Transverse colon (tissue), 4 donors: ENCODE data around the gene MIA. TPM values are rescaled to one million over a fixed set of nuclear protein-coding genes. Genes with fewer than 3 reads are reported as not detected.
"Not testable (repeated sequence)": the region's sequence is repeated elsewhere in the genome, so short reads cannot be mapped to it uniquely, and the experiment has no call there.

Experiments
- DNase-seq: peaks from one replicate; pipeline ENCODE4 v3.0.0-alpha.2; 2019
- H3K27ac ChIP-seq, 4 donors: fragments of 200-600 bp; sonication (generic); 2 replicates each; pipeline ENCODE4 v1.5.1; 2016 to 2018; ENCODE audit warnings: inconsistent platforms in 4 of 4
- H3K27me3 ChIP-seq: fragments of 200-600 bp; sonication (generic); 2 replicates; pipeline ENCODE4 v1.5.1; 2017; ENCODE audit warnings: inconsistent platforms
- H3K36me3 ChIP-seq, 4 donors: fragments of 200-600 bp; sonication (generic); 2 replicates each; pipeline ENCODE4 v1.5.1; 2017 to 2019; ENCODE audit warnings: inconsistent platforms in 4 of 4
- H3K4me1 ChIP-seq, 4 donors: fragments of 200-600 bp; sonication (generic); 2 replicates each; pipeline ENCODE4 v1.5.1; 2017 to 2020; ENCODE audit warnings: inconsistent platforms in 4 of 4
- H3K4me3 ChIP-seq, 4 donors: fragments of 200-600 bp; sonication (generic); 1 replicate in 1 of 4; 2 replicates in 3 of 4; pipeline versions ENCODE4 v1.5.1 to v1.6.1; 2017 to 2019; ENCODE audit warnings: inconsistent platforms in 4 of 4
- H3K9me3 ChIP-seq, 2 donors: fragments of 200-600 bp; sonication (generic); 2 replicates each; pipeline ENCODE4 v1.5.1; 2017 to 2019; ENCODE audit warnings: inconsistent platforms in 2 of 2
- EP300 ChIP-seq: sonication (generic); formaldehyde crosslinking; IDR thresholded peaks from one replicate; pipeline ENCODE4 v1.6.1; 2017; ENCODE audit warnings: antibody characterized with exemption, low read depth
- POLR2A ChIP-seq: fragments of 450-650 bp; IDR thresholded peaks from one replicate; pipeline ENCODE4 v1.6.1; 2016; ENCODE audit warnings: antibody characterized with exemption, mild to moderate bottlenecking, moderate library complexity
- POLR2AphosphoS5 ChIP-seq, 3 donors: sonication (generic); formaldehyde crosslinking; IDR thresholded peaks; one replicate each; pipeline ENCODE4 v1.6.1; 2016; ENCODE audit warnings: antibody characterized with exemption in 3 of 3
- WGBS, 2 donors: methylation state at CpG; one replicate each; pipeline ENCODE4 v1.1.5; 2018; ENCODE audit warnings: low coverage in 1 of 2; 5-methylcytosine and 5-hydroxymethylcytosine counted together
- in situ Hi-C, 4 donors: fragments of 200-750 bp; cut with MboI; loops; one replicate each; pipeline versions ENCODE4 v1.15.0 to v1.15.1; 2017; ENCODE audit warnings: low sequenced_read_pairs in 3 of 4, low pct_ligation_motif_present in 1 of 4, low pct_unique_long_range_greater_than_20kb in 1 of 4
- intact Hi-C: fragments of 100-400 bp; cut with DNase I; formaldehyde crosslinking; loops from one replicate; pipeline ENCODE4 v1.15.1; 2023; ENCODE audit warnings: low total_unique reads
- total RNA-seq, 4 donors: library from RNA; depleted of rRNA; stranded (reverse); fragments of >200 nt; gene quantifications; one replicate each; pipeline ENCODE4 v1.1.0, GENCODE V29; 2016
- TF ChIP-seq, protein P1 (sequence below), 5 experiments: fragments of 200-600 bp in 3 of 5; fragments of 450-650 bp in 2 of 5; sonication (generic) in 3 of 5; IDR thresholded peaks; 1 replicate in 2 of 5; 2 replicates in 3 of 5; pipeline ENCODE4 v1.5.1; 2016 to 2017; ENCODE audit warnings: antibody characterized with exemption in 5 of 5, inconsistent platforms in 3 of 5, mild to moderate bottlenecking in 2 of 5, moderate library complexity in 1 of 5

Gene MIA
- 10 to 100 TPM in 1 of 4 donors, 1 to 10 TPM in 1, not detected in 2; 5.7 to 23.3 TPM for total RNA-seq

GRCh38 chr19:40774916-40775631, at the start of gene MIA:
Gene MIA (plus strand): TSS chr19:40775521. CDS start chr19:40775543, 22 bp downstream.
- DNase-seq: no peak
- 77% methylated on average over 9 of the region's 9 CpGs; no CpG with 5 or more reads in 1 of the 2 donors for WGBS, 2 donors
- H3K4me3 ChIP-seq: no peak within 1 kb of the TSS
- intact Hi-C loops: no loop called here
- peaks cover 13 to 22% (median 15%) of the 10 kb centered on the region in 4 donors for H3K4me1 ChIP-seq
- no peaks in the 10 kb centered on the region for H3K27me3 ChIP-seq
- TF ChIP-seq, protein P1, sequence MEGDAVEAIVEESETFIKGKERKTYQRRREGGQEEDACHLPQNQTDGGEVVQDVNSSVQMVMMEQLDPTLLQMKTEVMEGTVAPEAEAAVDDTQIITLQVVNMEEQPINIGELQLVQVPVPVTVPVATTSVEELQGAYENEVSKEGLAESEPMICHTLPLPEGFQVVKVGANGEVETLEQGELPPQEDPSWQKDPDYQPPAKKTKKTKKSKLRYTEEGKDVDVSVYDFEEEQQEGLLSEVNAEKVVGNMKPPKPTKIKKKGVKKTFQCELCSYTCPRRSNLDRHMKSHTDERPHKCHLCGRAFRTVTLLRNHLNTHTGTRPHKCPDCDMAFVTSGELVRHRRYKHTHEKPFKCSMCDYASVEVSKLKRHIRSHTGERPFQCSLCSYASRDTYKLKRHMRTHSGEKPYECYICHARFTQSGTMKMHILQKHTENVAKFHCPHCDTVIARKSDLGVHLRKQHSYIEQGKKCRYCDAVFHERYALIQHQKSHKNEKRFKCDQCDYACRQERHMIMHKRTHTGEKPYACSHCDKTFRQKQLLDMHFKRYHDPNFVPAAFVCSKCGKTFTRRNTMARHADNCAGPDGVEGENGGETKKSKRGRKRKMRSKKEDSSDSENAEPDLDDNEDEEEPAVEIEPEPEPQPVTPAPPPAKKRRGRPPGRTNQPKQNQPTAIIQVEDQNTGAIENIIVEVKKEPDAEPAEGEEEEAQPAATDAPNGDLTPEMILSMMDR (IDR thresholded peaks at IDR 0.05): no peak
- TF ChIP-seq POLR2AphosphoS5 (IDR thresholded peaks at IDR 0.05): no peak
- TF ChIP-seq POLR2A: no peak
- TF ChIP-seq EP300: no peak
- no peaks in the 10 kb centered on the region for H3K9me3 ChIP-seq
- H3K36me3 ChIP-seq: no peaks in the 10 kb centered on the region
- in situ Hi-C loops: no loop called here
- no peak within 1 kb of the TSS for H3K27ac ChIP-seq

GRCh38 chr19:40726279-40726678, 49.0 kb upstream of the MIA start:
- Histone ChIP-seq H3K36me3 (peaks cover 0 to 59% (median 29%) of the 10 kb centered on the region in 4 donors), H3K4me1 (peaks cover 3 to 16% (median 12%) of the 10 kb centered on the region in 4 donors), H3K27me3 (no peaks in the 10 kb centered on the region), H3K9me3 (no peaks in the 10 kb centered on the region), H3K27ac (no peak overlapping the region), H3K4me3 (no peak overlapping the region)
- no peak for DNase-seq
- TF ChIP-seq POLR2A (no peak), POLR2AphosphoS5 (IDR thresholded peaks at IDR 0.05) (no peak), EP300 (no peak)
- TF ChIP-seq, protein P1 (IDR thresholded peaks at IDR 0.05): no peak
- intact Hi-C loops: no loop called here
- in situ Hi-C loops: no loop called here
- 98 to 100% methylated on average over 1 to 4 of the region's 4 CpGs for WGBS, 2 donors

DNA sequence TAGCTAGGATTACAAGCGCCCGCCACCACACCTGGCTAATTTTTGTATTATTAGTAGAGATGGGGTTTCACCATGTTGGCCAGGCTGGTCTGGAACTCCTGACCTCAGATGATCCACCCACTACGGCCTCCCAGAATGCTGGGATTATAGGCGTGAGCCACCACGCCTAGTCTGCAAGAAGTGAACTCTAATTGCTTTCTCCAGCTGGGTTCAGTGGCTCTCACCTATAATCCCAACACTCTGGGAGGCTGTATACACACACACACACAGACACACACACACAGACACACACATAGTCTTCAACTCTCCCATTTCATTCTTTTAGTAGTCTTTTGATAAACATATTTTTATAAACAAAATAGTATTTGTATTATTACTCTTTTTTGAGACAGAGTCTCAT, 45.3 kb upstream of the MIA start:
- 76 to 80% methylated on average over 1 to 5 of the region's 5 CpGs for WGBS, 2 donors
- H3K9me3 ChIP-seq, DNase-seq, H3K4me1 ChIP-seq, H3K4me3 ChIP-seq, H3K27me3 ChIP-seq, H3K27ac ChIP-seq, in situ Hi-C loops, intact Hi-C loops: not testable (repeated sequence)
- peaks cover 0 to 77% (median 36%) of the 10 kb centered on the region in 4 donors for H3K36me3 ChIP-seq

DNA sequence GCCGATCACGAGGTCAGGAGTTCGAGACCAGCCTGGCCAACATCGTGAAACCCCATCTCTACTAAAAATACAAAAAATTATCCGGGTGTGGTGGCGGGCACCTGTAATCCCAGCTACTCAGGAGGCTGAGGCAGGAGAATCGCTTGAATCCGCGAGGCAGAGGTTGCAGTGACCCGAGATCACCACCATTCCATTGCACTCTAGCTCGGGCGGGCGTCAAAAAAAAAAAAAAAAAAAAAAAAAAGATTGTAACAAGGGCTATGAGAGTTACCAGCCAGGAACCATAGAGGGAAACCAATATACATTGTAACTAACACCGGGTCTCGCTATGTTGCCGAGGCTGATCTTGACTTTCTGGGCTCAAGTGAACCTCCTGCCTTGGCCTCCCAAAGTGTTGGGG, 43.0 kb upstream of the MIA start:
- H3K27me3 ChIP-seq: not testable (repeated sequence)

GRCh38 chr19:40733149-40733548, 42.2 kb upstream of the MIA start:
- peaks cover 0 to 72% (median 30%) of the 10 kb centered on the region in 4 donors for H3K36me3 ChIP-seq
- H3K27me3 ChIP-seq: no peaks in the 10 kb centered on the region
- H3K4me3 ChIP-seq: no peak overlapping the region
- TF ChIP-seq EP300 (no peak), POLR2A (no peak), POLR2AphosphoS5 (IDR thresholded peaks at IDR 0.05) (no peak)
- TF ChIP-seq, protein P1 (IDR thresholded peaks at IDR 0.05): no peak
- H3K27ac ChIP-seq: no peak overlapping the region
- H3K9me3 ChIP-seq: no peaks in the 10 kb centered on the region
- in situ Hi-C loops: no loop called here
- intact Hi-C loops: no loop called here
- H3K4me1 ChIP-seq: peaks cover 0 to 18% (median 5%) of the 10 kb centered on the region in 4 donors
- no peak for DNase-seq
- WGBS, 2 donors: 92% methylated on average over 13 of the region's 13 CpGs; no CpG with 5 or more reads in 1 of the 2 donors

More for the DNA sequence above, 43.0 kb upstream of the MIA start:
- Histone ChIP-seq H3K36me3 (peaks cover 0 to 80% (median 32%) of the 10 kb centered on the region in 4 donors), H3K4me1 (peaks cover 0 to 18% (median 5%) of the 10 kb centered on the region in 4 donors)
- WGBS, 2 donors: 94% methylated on average over 12 to 16 of the region's 16 CpGs
- intact Hi-C loops, H3K4me3 ChIP-seq, DNase-seq, in situ Hi-C loops, H3K27ac ChIP-seq, H3K9me3 ChIP-seq: not testable (repeated sequence)
